Epithelial cell of prostate (primary cell): ENCODE data around the gene GFRAL.
"Not testable (repeated sequence)": the region's sequence is repeated elsewhere in the genome, so short reads cannot be mapped to it uniquely, and the experiment has no call there.

Experiments used
- DNase-seq: peaks from one replicate; pipeline ENCODE4 v3.0.0-alpha.2; 2011; ENCODE audit warnings: low read depth, low spot score
- H3K27ac ChIP-seq: fragments of 450-650 bp; 2 replicates; pipeline ENCODE4 v1.5.1; 2017; ENCODE audit warnings: mild to moderate bottlenecking

The GFRAL gene

GRCh38 chr6:55327169-55327568, at the start of gene GFRAL:
TSS of gene GFRAL (plus strand) at chr6:55327469. CDS start at chr6:55327555, 86 bp downstream.
- DNase-seq: no peak
- H3K27ac ChIP-seq: no peak within 1 kb of the TSS

- no peak for DNase-seq
- no peak overlapping the region for H3K27ac ChIP-seq
Measured at GRCh38 chr6:55277646-55278045, 49.6 kb upstream of the GFRAL start.

- no peak overlapping the region for H3K27ac ChIP-seq
- no peak for DNase-seq
Measured at GRCh38 chr6:55281215-55281614, 46.1 kb upstream of the GFRAL start.

GRCh38 chr6:55282115-55282514, 45.2 kb upstream of the GFRAL start:
- H3K27ac ChIP-seq: no peak overlapping the region
- DNase-seq: no peak

GRCh38 chr6:55286824-55287223, 40.4 kb upstream of the GFRAL start:
- H3K27ac ChIP-seq: no peak overlapping the region
- no peak for DNase-seq

GRCh38 chr6:55290736-55291135, 36.5 kb upstream of the GFRAL start:
- H3K27ac ChIP-seq: no peak overlapping the region
- peak; percentile 8 for DNase-seq

- H3K27ac ChIP-seq: no peak overlapping the region
- DNase-seq: no peak
Measured at GRCh38 chr6:55293116-55293515, 34.2 kb upstream of the GFRAL start.

GRCh38 chr6:55297214-55297613, 30.1 kb upstream of the GFRAL start:
- not testable (repeated sequence) for DNase-seq, H3K27ac ChIP-seq

- H3K27ac ChIP-seq: no peak overlapping the region
- no peak for DNase-seq
Measured at GRCh38 chr6:55299286-55299985, 27.8 kb upstream of the GFRAL start.

GRCh38 chr6:55304747-55305146, 22.5 kb upstream of the GFRAL start:
- DNase-seq: no peak

GRCh38 chr6:55319961-55320695, 7.1 kb upstream of the GFRAL start:
- DNase-seq: no peak
- no peak overlapping the region for H3K27ac ChIP-seq

More at GRCh38 chr6:55304747-55305146, 22.5 kb upstream of the GFRAL start:
- no peak overlapping the region for H3K27ac ChIP-seq

- no peak overlapping the region for H3K27ac ChIP-seq
- no peak for DNase-seq
Measured at GRCh38 chr6:55320696-55321086, 6.6 kb upstream of the GFRAL start.

GRCh38 chr6:55377150-55377549, 49.9 kb downstream of the GFRAL start:
- DNase-seq: no peak
- no peak overlapping the region for H3K27ac ChIP-seq

- no peak overlapping the region for H3K27ac ChIP-seq
- no peak for DNase-seq
Measured at GRCh38 chr6:55379471-55379870, 52.2 kb downstream of the GFRAL start.

GRCh38 chr6:55379895-55380294, 52.6 kb downstream of the GFRAL start:
- no peak overlapping the region for H3K27ac ChIP-seq
- no peak for DNase-seq

- no peak overlapping the region for H3K27ac ChIP-seq
- peak; percentile 2 for DNase-seq
Measured at GRCh38 chr6:55388211-55388610, 60.9 kb downstream of the GFRAL start.

GRCh38 chr6:55395871-55396270, 68.6 kb downstream of the GFRAL start:
- no peak for DNase-seq
- no peak overlapping the region for H3K27ac ChIP-seq

GRCh38 chr6:55397986-55398385, 70.7 kb downstream of the GFRAL start:
- H3K27ac ChIP-seq: no peak overlapping the region
- DNase-seq: no peak

GRCh38 chr6:55399351-55399750, 72.1 kb downstream of the GFRAL start:
- no peak overlapping the region for H3K27ac ChIP-seq
- no peak for DNase-seq

- no peak for DNase-seq
Measured at GRCh38 chr6:55405474-55406235, 78.4 kb downstream of the GFRAL start.

GRCh38 chr6:55410674-55411073, 83.4 kb downstream of the GFRAL start:
- no peak overlapping the region for H3K27ac ChIP-seq
- DNase-seq: no peak

More at GRCh38 chr6:55405474-55406235, 78.4 kb downstream of the GFRAL start:
- no peak overlapping the region for H3K27ac ChIP-seq
